Tibial nerve (tissue), 4 donors: ENCODE results near the gene RASGRP3. TPM values are rescaled to one million over a fixed set of nuclear protein-coding genes. Genes with fewer than 3 reads are reported as not detected.
"Not testable (repeated sequence)": the region's sequence is repeated elsewhere in the genome, so short reads cannot be mapped to it uniquely, and the experiment has no call there.

Experiments used
- DNase-seq, 2 donors: peaks; one replicate each; pipeline ENCODE4 v3.0.0-alpha.2; 2019; ENCODE audit warnings: low spot score in 2 of 2
- H3K27ac ChIP-seq, 4 donors: fragments of 200-600 bp; sonication (generic) in 3 of 4; one replicate each; pipeline ENCODE4 v1.5.1; 2017 to 2019; ENCODE audit warnings: mild to moderate bottlenecking in 1 of 4
- H3K27me3 ChIP-seq, 2 donors: fragments of 200-600 bp; sonication (generic) in 1 of 2; one replicate each; pipeline versions ENCODE4 v1.5.1 to v1.6.0; 2017 to 2019
- H3K36me3 ChIP-seq, 3 donors: fragments of 200-600 bp; sonication (generic); one replicate each; pipeline ENCODE4 v1.5.1; 2018 to 2019
- H3K4me1 ChIP-seq, 4 donors: fragments of 200-600 bp; sonication (generic) in 3 of 4; one replicate each; pipeline ENCODE4 v1.5.1; 2017 to 2019
- H3K4me3 ChIP-seq, 4 donors: fragments of 200-600 bp; sonication (generic) in 3 of 4; one replicate each; pipeline ENCODE4 v1.5.1; 2017 to 2019; ENCODE audit warnings: mild to moderate bottlenecking in 1 of 4, moderate library complexity in 1 of 4
- H3K9me3 ChIP-seq, 4 donors: fragments of 200-600 bp; sonication (generic) in 3 of 4; one replicate each; pipeline ENCODE4 v1.5.1; 2017 to 2019
- CTCF ChIP-seq, 5 experiments: fragments of 200-600 bp in 3 of 5; fragments of 450-650 bp in 2 of 5; sonication (generic) in 3 of 5; IDR thresholded peaks; one replicate each; pipeline ENCODE4 v1.5.1; 2016 to 2019; ENCODE audit warnings: antibody characterized with exemption in 5 of 5, mild to moderate bottlenecking in 3 of 5, moderate library complexity in 2 of 5
- EP300 ChIP-seq, 2 donors: sonication (generic); formaldehyde crosslinking; IDR thresholded peaks; one replicate each; pipeline ENCODE4 v1.6.1; 2017; ENCODE audit warnings: antibody characterized with exemption in 2 of 2, mild to moderate bottlenecking in 1 of 2
- POLR2A ChIP-seq, 2 donors: fragments of 450-650 bp; IDR thresholded peaks; one replicate each; pipeline ENCODE4 v1.6.1; 2017; ENCODE audit warnings: antibody characterized with exemption in 2 of 2, mild to moderate bottlenecking in 2 of 2, moderate library complexity in 2 of 2
- WGBS, 2 donors: methylation state at CpG; one replicate each; pipeline ENCODE4 v1.1.5; 2018; 5-methylcytosine and 5-hydroxymethylcytosine counted together
- total RNA-seq, 4 donors: library from RNA; depleted of rRNA; stranded (reverse); fragments of >200 nt; gene quantifications; one replicate each; pipeline ENCODE4 v1.1.0, GENCODE V29; 2016

Gene RASGRP3
- total RNA-seq, 4 donors from 2014 or later: 2.4 to 5.4 (median 3.9) TPM

GRCh38 chr2:33441235-33441810 is 35.1 kb upstream of the RASGRP3 start:
- no peaks in the 10 kb centered on the region for H3K27me3 ChIP-seq
- H3K4me3 ChIP-seq: no peak overlapping the region
- H3K4me1 ChIP-seq: peaks cover 0 to 39% (median 6%) of the 10 kb centered on the region in 4 donors
- H3K27ac ChIP-seq: peak overlapping the region in 1 of 4 donors; percentile 61
- WGBS, 2 donors: 34 to 39% methylated on average over 3 of the region's 3 CpGs
- TF ChIP-seq POLR2A (IDR thresholded peaks at IDR 0.05) (no peak), CTCF (IDR thresholded peaks at IDR 0.05) (peak; percentile 47 to 73 (median 66)), EP300 (IDR thresholded peaks at IDR 0.05) (peak in 1 of 2 donors; percentile 47)
- no peaks in the 10 kb centered on the region for H3K36me3 ChIP-seq
- DNase-seq: peak in 1 of 2 donors; percentile 66
- no peaks in the 10 kb centered on the region for H3K9me3 ChIP-seq

GRCh38 chr2:33442052-33442451 is 34.4 kb upstream of the RASGRP3 start:
- 96 to 99% methylated on average over 9 of the region's 9 CpGs for WGBS, 2 donors
- not testable (repeated sequence) for DNase-seq, H3K36me3 ChIP-seq, H3K9me3 ChIP-seq, H3K27me3 ChIP-seq, H3K4me3 ChIP-seq
- Histone ChIP-seq H3K27ac (peak overlapping the region in 3 of 4 donors; percentile 27 to 61 (median 53)), H3K4me1 (peaks cover 0 to 31% (median 6%) of the 10 kb centered on the region in 4 donors)

GRCh38 chr2:33442528-33443079 is 33.8 kb upstream of the RASGRP3 start:
- H3K9me3 ChIP-seq: no peaks in the 10 kb centered on the region
- H3K27ac ChIP-seq: peak overlapping the region in 3 of 4 donors; percentile 27 to 61 (median 53)

GRCh38 chr2:33443274-33443829 is 33.1 kb upstream of the RASGRP3 start:
- H3K9me3 ChIP-seq: no peaks in the 10 kb centered on the region
- no peak for DNase-seq
- H3K27ac ChIP-seq: peak overlapping the region in 2 of 4 donors; percentile 37 to 61
- H3K27me3 ChIP-seq: no peaks in the 10 kb centered on the region
- 76 to 84% methylated on average over 3 of the region's 3 CpGs for WGBS, 2 donors
- H3K4me3 ChIP-seq: no peak overlapping the region
- no peaks in the 10 kb centered on the region for H3K36me3 ChIP-seq
- peaks cover 0 to 22% (median 0%) of the 10 kb centered on the region in 4 donors for H3K4me1 ChIP-seq
- TF ChIP-seq POLR2A (IDR thresholded peaks at IDR 0.05) (no peak), CTCF (IDR thresholded peaks at IDR 0.05) (no peak), EP300 (IDR thresholded peaks at IDR 0.05) (no peak)

More at GRCh38 chr2:33442528-33443079, 33.8 kb upstream of the RASGRP3 start:
- Histone ChIP-seq H3K4me1 (peaks cover 0 to 26% (median 2%) of the 10 kb centered on the region in 4 donors), H3K4me3 (no peak overlapping the region), H3K27me3 (no peaks in the 10 kb centered on the region), H3K36me3 (no peaks in the 10 kb centered on the region)
- 22 to 23% methylated on average over 6 of the region's 6 CpGs for WGBS, 2 donors
- no peak for DNase-seq
- TF ChIP-seq POLR2A (IDR thresholded peaks at IDR 0.05) (no peak), CTCF (IDR thresholded peaks at IDR 0.05) (no peak), EP300 (IDR thresholded peaks at IDR 0.05) (peak; percentile 23 to 48)

GRCh38 chr2:33444967-33445366 is 31.5 kb upstream of the RASGRP3 start:
- H3K4me3 ChIP-seq: no peak overlapping the region
- 65 to 69% methylated on average over 2 of the region's 2 CpGs for WGBS, 2 donors
- H3K9me3 ChIP-seq: no peaks in the 10 kb centered on the region
- H3K27ac ChIP-seq: no peak overlapping the region
- no peaks in the 10 kb centered on the region for H3K27me3 ChIP-seq
- peaks cover 0 to 22% (median 0%) of the 10 kb centered on the region in 4 donors for H3K4me1 ChIP-seq
- no peak for TF ChIP-seq CTCF (IDR thresholded peaks at IDR 0.05)
- TF ChIP-seq POLR2A (IDR thresholded peaks at IDR 0.05): no peak
- TF ChIP-seq EP300 (IDR thresholded peaks at IDR 0.05): no peak
- no peak for DNase-seq
- no peaks in the 10 kb centered on the region for H3K36me3 ChIP-seq
